H4 (cell line): ENCODE results near the gene INPP5A. TPM values are rescaled to one million over a fixed set of nuclear protein-coding genes. Genes with fewer than 3 reads are reported as not detected.
A peak's percentile ranks its signal among the peaks of the same experiment; 100 is the strongest.

ENCODE experiments used
- DNase-seq: peaks from one replicate; pipeline ENCODE4 v3.0.0-alpha.2; 2015; ENCODE audit warnings: low spot score
- total RNA-seq: library from RNA; depleted of rRNA; stranded (reverse); fragments of >200 nt; shearing (Covaris generic); gene quantifications from 2 replicates; pipeline ENCODE4 v1.2.3, GENCODE V29; 2014

The INPP5A gene
- total RNA-seq, 1 experiment from 2014 or later, result 21.0 TPM

DNA sequence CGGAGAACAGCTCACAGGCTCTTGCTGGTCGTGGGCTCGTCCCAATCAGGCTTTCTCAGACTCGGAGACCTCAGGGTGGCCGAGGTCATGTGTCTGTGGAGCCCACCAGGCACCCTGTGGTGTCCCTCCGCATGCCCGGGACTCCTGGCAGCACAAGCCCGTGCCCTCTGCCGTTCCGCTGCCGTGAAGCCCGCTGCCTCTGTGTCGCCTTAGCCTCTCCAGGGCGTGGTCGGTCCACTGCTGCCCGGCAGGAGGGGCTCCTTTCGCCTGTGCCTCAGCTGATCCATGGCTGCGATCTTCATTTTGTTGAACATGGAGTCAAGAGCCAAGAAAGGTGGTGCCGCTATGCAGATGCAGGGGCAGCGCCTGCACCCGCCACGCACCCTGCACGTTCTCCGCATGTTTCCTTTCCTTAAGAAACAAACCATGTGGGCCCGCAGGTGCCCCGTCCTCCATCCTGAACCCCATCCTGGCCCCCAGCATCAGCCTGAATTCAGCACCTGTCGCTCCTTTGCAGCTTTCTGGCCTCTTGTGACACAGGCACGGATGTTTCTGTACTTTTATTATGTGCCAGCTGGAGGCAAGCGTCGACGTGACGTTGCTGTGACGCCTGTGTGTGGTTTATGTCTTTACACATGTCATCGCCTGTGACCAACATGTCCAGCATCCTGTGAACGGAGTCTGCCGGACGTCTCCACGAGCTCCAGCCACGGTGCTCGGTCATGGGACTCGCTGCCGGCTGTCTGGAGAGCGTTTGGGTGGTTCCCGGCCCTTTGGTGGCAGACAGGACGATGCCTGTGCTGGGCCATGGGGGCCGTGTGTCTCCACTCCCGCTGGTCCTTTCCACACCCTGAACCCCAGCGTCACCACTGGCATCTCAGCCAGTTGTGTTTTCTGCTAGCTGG, 178.4 kb downstream of the INPP5A start:
- DNase-seq, result no peak

- DNase-seq, result no peak
These were observed 179.3 kb downstream of the INPP5A start for GRCh38 chr10:132716691-132717490.

- DNase-seq, result peak; percentile 70
These were observed 184.1 kb downstream of the INPP5A start for GRCh38 chr10:132721725-132722124.

- DNase-seq, result no peak
These were observed 185.1 kb downstream of the INPP5A start for GRCh38 chr10:132722394-132723329.

DNA sequence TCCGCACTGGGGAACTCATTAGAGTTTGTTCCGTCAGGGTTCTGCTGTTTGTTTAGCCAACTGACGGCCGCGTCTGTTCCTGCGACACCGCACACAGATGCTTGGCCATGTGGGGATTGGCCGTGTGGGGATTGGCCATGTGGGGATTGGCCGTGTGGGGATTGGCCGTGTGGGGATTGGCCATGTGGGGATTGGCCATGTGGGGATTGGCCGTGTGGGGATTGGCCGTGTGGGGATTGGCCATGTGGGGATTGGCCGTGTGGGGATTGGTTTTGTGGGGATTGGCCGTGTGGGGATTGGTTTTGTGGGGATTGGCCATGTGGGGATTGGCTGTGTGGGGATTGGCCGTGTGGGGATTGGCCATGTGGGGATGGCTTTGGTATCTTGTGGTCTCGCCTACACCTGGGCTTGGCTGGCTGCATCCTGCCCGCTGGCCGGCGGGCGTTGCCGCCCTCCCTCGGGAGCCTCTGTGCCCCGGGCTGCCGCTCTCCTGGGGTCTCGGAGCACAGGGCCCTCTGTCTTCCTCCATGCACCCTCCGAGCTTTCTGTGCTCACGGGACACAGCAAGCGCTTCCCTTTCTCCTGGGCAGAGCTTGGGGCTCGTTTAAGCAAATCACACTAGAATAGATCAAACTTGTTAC, 185.9 kb downstream of the INPP5A start:
- DNase-seq, result no peak

GRCh38 chr10:132724446-132724845, 186.9 kb downstream of the INPP5A start:
- DNase-seq, result peak; percentile 76

DNA sequence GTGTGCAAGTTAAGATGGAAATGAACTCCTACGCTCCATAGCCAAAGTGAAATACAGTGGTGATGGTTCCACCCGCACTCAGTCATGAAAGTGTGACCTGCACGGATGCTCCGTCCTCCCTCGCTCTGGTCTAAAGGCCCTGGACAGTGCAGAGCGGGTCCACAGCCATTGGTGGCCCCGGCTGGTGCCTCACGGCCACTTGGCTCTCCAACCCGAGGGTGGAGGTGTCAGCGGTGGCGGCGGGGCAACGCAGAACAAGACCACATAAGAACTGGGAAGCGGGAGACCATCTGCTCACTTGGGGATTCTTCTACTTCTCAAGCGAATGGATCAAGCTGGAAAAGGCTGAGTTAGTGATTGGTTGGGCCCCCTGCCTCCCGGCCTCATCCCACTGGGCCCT, 187.6 kb downstream of the INPP5A start:
- no peak for DNase-seq

DNA sequence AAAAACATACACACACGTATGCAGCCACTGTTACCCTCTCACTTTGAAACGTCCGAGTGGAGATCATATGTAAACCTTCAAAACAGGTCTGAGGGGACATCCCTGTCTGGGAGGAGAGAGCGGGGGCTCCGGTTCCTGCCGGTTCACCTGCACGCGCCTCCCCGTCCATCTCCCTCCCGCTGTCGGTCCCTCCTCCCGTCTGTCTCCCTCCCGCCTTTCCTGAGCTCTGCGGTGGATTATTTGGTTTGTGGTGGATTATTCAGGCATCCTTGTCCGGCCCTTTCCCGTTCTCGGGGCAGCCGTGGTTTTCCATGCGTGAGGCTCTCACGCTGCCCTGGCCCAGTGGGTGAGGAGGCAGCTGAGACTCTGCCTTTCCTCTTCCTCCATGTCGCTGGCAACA, 188.6 kb downstream of the INPP5A start:
- no peak for DNase-seq

- no peak for DNase-seq
These were observed 189.4 kb downstream of the INPP5A start for GRCh38 chr10:132726951-132727350.

- no peak for DNase-seq
These were observed 189.8 kb downstream of the INPP5A start for GRCh38 chr10:132727411-132727810.

GRCh38 chr10:132728321-132728720, 190.7 kb downstream of the INPP5A start:
- DNase-seq, result no peak

- DNase-seq, result no peak
These were observed 191.2 kb downstream of the INPP5A start for GRCh38 chr10:132728741-132729140.

DNA sequence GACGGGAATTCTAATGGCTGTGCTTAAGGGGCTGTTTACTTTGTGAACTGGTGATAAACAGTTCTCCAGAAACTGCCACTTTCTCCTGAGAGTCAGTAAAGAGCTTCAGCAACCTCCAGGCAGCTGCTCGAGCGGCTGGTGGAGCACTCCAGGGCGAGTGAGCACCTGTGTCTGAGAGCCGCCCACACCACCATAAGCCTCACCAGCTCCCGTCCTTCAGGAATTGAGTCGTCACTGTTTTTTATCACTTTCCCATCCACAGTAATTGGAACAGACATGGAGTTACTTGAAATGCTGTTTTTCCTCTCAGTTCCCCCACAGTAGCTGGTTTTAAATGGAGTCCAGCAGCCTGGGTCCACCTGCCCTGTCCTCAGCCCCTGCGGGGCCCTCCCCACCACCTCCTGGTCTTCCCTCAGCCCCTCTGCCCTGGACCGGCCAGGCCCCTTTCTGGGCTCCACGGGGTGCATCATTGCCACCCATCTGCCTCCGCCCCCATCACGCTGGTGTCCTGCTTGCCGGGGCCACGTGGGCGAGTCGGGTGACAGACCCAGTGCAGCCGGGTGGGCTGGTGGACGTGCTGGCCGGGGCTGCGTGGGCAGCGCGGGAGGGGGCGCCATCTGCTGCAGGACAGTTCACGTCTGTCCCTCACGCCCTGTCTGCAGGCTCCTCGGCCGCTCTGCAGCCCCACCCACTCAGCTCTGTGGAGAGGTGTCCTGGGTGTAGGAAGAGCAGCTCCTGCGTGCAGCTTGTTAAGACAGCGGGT, 192.4 kb downstream of the INPP5A start:
- no peak for DNase-seq

DNA sequence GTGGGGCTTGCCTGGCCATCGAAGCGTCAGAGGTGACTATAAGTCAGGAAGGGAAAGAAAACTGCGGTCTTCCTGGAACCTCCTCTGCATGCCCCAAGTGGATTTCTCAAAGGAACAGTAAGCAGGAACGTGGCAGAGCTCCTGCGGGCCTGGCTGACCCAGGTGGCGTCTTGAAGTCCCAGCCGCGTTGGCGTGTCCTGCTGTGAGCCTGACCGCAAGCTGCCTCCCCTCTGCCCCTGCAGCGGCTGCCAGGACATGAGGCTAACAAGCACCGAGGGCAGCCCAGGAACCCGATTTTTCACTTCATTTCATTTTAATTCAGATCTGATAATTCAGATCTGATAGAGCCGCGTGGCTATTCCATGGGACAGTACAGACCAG, 193.0 kb downstream of the INPP5A start:
- DNase-seq, result no peak

DNA sequence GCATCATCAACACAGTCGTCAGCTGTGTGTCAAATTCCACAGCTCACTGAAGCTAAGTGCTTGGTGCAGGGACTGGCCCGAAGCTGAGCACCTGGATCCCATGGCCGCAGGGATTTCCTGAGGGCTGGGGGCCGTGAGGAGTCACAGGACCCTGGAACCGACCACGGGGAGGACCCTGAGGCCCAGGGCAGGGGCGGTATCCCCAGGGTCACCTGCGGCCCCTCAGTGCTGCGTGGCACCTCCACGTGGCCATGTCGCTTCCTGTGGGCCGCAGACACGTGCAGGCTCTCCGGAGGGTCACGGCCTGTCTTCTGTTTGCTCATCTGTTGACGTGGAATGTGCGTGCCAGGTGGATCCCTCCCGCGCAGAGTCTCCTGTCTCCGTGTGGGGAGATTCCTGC, 194.9 kb downstream of the INPP5A start:
- no peak for DNase-seq

GRCh38 chr10:132733926-132734325, 196.3 kb downstream of the INPP5A start:
- no peak for DNase-seq

DNA sequence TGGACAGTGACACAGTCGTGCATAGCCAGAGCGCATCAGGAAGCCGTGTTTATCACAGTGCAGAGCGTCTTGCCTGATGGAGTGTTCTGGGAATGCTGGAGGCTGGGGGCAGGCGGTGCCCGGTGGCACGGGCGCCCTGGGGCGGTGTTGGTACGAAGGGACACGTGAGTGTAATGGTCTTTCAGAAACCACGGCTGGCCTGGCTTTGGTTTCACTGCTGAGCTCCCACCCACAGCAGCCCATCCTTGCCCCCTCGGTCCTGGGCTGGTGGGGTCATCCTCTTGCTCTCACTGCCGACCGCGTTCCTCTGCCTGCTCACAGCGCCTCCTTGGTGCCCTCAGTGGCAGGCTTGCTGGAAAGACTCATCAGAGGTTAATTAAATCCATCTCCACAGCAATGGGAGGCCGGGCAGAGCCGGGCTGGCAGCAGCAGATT, 197.8 kb downstream of the INPP5A start:
- no peak for DNase-seq

DNA sequence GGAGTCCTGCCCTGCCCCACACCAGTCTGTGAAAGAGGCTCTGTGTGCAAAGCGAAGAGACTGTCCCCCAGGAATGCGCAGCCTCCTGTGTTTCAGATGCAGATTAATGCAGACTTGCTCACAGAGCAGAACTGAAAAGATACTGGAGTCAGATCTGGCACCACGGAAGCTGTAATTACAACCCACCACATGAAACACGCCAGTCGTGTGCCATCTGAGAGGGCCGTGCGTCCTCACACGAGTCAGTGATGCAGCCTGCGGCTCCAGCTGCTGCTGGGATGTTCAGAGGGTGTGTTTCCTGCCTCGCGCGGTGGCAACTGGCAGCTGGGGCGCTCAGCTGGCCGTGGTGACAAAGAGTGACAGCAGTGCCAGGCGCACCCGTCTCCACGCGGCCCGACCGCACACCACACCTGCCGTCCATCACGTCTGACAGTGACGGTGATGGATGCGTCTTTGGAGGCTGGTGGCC, 198.4 kb downstream of the INPP5A start:
- DNase-seq, result no peak

- DNase-seq, result no peak
These were observed 199.9 kb downstream of the INPP5A start for GRCh38 chr10:132737390-132738048.
